MM.1S (cell line): Measurements from ENCODE around the gene DDX27.
A peak's percentile ranks its signal among the peaks of the same experiment; 100 is the strongest.

Experiments
- DNase-seq: peaks from one replicate; pipeline ENCODE4 v3.0.0-alpha.2; 2015
- H2AFZ ChIP-seq: fragments of 300-600 bp; sonication (generic); 2 replicates; pipeline ENCODE4 v1.6.0; 2016; ENCODE audit warnings: antibody characterized with exemption, low read length
- H3F3A ChIP-seq: fragments of 300-600 bp; sonication (generic); 2 replicates; pipeline ENCODE4 v1.6.1; 2016; ENCODE audit warnings: mild to moderate bottlenecking, antibody characterized with exemption, low read length, moderate library complexity, mixed read lengths; ENCODE audit not compliant: insufficient read depth
- H3K27ac ChIP-seq: fragments of 300-600 bp; sonication (generic); 2 replicates; pipeline ENCODE4 v1.5.1; 2016; ENCODE audit warnings: mild to moderate bottlenecking, low read length
- H3K27me3 ChIP-seq: fragments of 300-600 bp; sonication (generic); replicated peaks from 2 replicates; pipeline ENCODE4 v1.6.0; 2016; ENCODE audit warnings: low read length; ENCODE audit not compliant: insufficient read depth
- H3K36me3 ChIP-seq: fragments of 300-600 bp; sonication (generic); replicated peaks from 2 replicates; pipeline ENCODE4 v1.6.1; 2016; ENCODE audit warnings: mild to moderate bottlenecking, low read length, mixed read lengths; ENCODE audit not compliant: insufficient read depth
- H3K4me1 ChIP-seq: fragments of 300-600 bp; sonication (generic); 2 replicates; pipeline ENCODE4 v1.6.1; 2016; ENCODE audit warnings: low read length, mixed read lengths
- H3K4me2 ChIP-seq: fragments of 300-600 bp; sonication (generic); 2 replicates; pipeline ENCODE4 v1.6.0; 2016; ENCODE audit warnings: low read depth, low read length
- H3K4me3 ChIP-seq: fragments of 300-600 bp; sonication (generic); 2 replicates; pipeline ENCODE4 v1.5.1; 2016; ENCODE audit warnings: low read length, mixed read lengths
- H3K79me2 ChIP-seq: fragments of 300-600 bp; sonication (generic); 2 replicates; pipeline ENCODE4 v1.6.1; 2016; ENCODE audit warnings: mixed run types, low read length, mixed read lengths
- H3K9ac ChIP-seq: fragments of 300-600 bp; sonication (generic); 2 replicates; pipeline ENCODE4 v1.6.1; 2016; ENCODE audit warnings: low read length, mixed read lengths
- H3K9me2 ChIP-seq: fragments of 300-600 bp; sonication (generic); replicated peaks from 2 replicates; pipeline ENCODE4 v1.6.1; 2016; ENCODE audit warnings: mild to moderate bottlenecking, low read length, mixed read lengths; ENCODE audit not compliant: insufficient read depth
- H3K9me3 ChIP-seq: fragments of 300-600 bp; sonication (generic); replicated peaks from 2 replicates; pipeline ENCODE4 v1.6.1; 2016; ENCODE audit warnings: mild to moderate bottlenecking, low read length, mixed read lengths; ENCODE audit not compliant: insufficient read depth
- H4K20me1 ChIP-seq: fragments of 300-600 bp; sonication (generic); 2 replicates; pipeline ENCODE4 v1.6.1; 2016; ENCODE audit warnings: mild to moderate bottlenecking, low read length, moderate library complexity, mixed read lengths; ENCODE audit not compliant: insufficient read depth
- CTCF ChIP-seq: fragments of 300-600 bp; sonication (generic); IDR thresholded peaks from 2 replicates; pipeline ENCODE4 v1.5.1; 2016; ENCODE audit warnings: antibody characterized with exemption, low read length, mixed read lengths
- EZH2 ChIP-seq: fragments of 300-600 bp; sonication (generic); optimal IDR thresholded peaks from 2 replicates; pipeline ENCODE3; 2017; ENCODE audit warnings: low read depth, mild to moderate bottlenecking, antibody characterized with exemption, low read length, mixed read lengths
- EZH2phosphoT487 ChIP-seq: fragments of 300-600 bp; sonication (generic); IDR thresholded peaks from 2 replicates; pipeline ENCODE4 v1.6.1; 2018; ENCODE audit warnings: antibody characterized with exemption, low read length

The DDX27 gene

GRCh38 chr20:49270736-49271135 lies 51.5 kb downstream of the DDX27 start:
- Histone ChIP-seq H3K36me3 (0 out of 2 replicates have a peak, but pooled peaks cover 8% of the 10 kb centered on the region), H3K79me2 (peaks cover 7% of the 10 kb centered on the region; the same call in 1 of the 2 replicates), H3K9me3 (no peaks in the 10 kb centered on the region), H3K27me3 (no peaks in the 10 kb centered on the region), H3F3A (peaks cover 31% of the 10 kb centered on the region), H4K20me1 (0 out of 2 replicates have a peak, but pooled peaks cover 5% of the 10 kb centered on the region), H3K4me3 (no peak overlapping the region), H3K4me1 (peaks cover 39% of the 10 kb centered on the region), H2AFZ (no peak overlapping the region), H3K27ac (no peak overlapping the region), H3K9me2 (no peaks in the 10 kb centered on the region), H3K9ac (no peak overlapping the region), H3K4me2 (no peak overlapping the region)
- no peak for DNase-seq
- TF ChIP-seq EZH2 (no peak), EZH2phosphoT487 (no peak), CTCF (no peak)

GRCh38 chr20:49272654-49273053 lies 53.4 kb downstream of the DDX27 start:
- H3K4me3 ChIP-seq = no peak overlapping the region
- H3K27me3 ChIP-seq = no peaks in the 10 kb centered on the region
- no peaks in the 10 kb centered on the region for H3K9me2 ChIP-seq
- peaks cover 39% of the 10 kb centered on the region for H3F3A ChIP-seq
- H3K27ac ChIP-seq = peak overlapping the region; percentile 14; the same call in 1 of the 2 replicates
- DNase-seq = peak; percentile 82
- no peak overlapping the region for H2AFZ ChIP-seq
- H3K79me2 ChIP-seq = peaks cover 15% of the 10 kb centered on the region
- no peaks in the 10 kb centered on the region for H3K9me3 ChIP-seq
- peak overlapping the region; percentile 39; the same call in 1 of the 2 replicates for H3K4me2 ChIP-seq
- H3K36me3 ChIP-seq = 0 out of 2 replicates have a peak, but pooled peaks cover 8% of the 10 kb centered on the region
- H3K9ac ChIP-seq = no peak overlapping the region
- TF ChIP-seq CTCF (no peak), EZH2 (no peak), EZH2phosphoT487 (no peak)
- peaks cover 43% of the 10 kb centered on the region for H3K4me1 ChIP-seq
- 0 out of 2 replicates have a peak, but pooled peaks cover 5% of the 10 kb centered on the region for H4K20me1 ChIP-seq

GRCh38 chr20:49273696-49274277 lies 54.6 kb downstream of the DDX27 start:
- no peaks in the 10 kb centered on the region for H3K9me3 ChIP-seq
- H3K4me3 ChIP-seq = no peak overlapping the region
- H3K9me2 ChIP-seq = no peaks in the 10 kb centered on the region
- DNase-seq = no peak
- H3K27me3 ChIP-seq = no peaks in the 10 kb centered on the region
- H4K20me1 ChIP-seq = 0 out of 2 replicates have a peak, but pooled peaks cover 4% of the 10 kb centered on the region
- no peak overlapping the region for H3K27ac ChIP-seq
- H3K4me1 ChIP-seq = peaks cover 36% of the 10 kb centered on the region
- H3K9ac ChIP-seq = no peak overlapping the region
- peaks cover 19% of the 10 kb centered on the region for H3K79me2 ChIP-seq
- peaks cover 35% of the 10 kb centered on the region for H3F3A ChIP-seq
- H3K4me2 ChIP-seq = no peak overlapping the region
- TF ChIP-seq EZH2phosphoT487 (no peak), EZH2 (no peak), CTCF (no peak)
- 0 out of 2 replicates have a peak, but pooled peaks cover 8% of the 10 kb centered on the region for H3K36me3 ChIP-seq
- no peak overlapping the region for H2AFZ ChIP-seq
